ENCODE data around the gene VCP. TPM values are rescaled to one million over a fixed set of nuclear protein-coding genes. Genes with fewer than 3 reads are reported as not detected.

VCP gene
- polyA plus RNA-seq, 1 donor = 172 TPM

DNA sequence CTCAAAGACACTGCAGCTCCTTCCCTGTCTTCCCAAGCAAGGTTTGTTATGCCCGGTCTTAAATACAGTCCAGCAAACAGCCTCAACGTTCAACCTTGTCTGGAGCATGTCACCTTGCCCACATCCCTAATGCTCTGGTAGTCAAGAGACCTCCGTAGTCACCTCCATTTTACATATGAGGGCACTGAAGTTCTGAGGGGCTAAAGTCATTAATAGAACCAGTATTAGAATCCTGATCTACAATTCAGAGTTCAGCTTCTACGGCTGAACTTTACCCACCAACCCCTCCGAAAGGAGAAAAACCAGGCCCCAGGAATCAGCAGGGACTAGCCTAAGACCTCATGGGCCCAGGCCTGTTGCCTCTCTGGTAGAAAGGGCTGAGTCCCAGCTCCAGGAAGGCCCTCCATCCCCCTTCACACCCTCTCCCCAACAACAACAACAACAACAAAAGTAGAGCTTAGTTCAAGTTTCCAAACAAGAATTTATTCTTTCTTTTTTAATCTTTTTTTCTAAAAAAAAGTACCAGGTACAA lies 31.3 kb upstream of the VCP start:
- no peak for DNase-seq (ENCODE audit: low read depth)

DNA sequence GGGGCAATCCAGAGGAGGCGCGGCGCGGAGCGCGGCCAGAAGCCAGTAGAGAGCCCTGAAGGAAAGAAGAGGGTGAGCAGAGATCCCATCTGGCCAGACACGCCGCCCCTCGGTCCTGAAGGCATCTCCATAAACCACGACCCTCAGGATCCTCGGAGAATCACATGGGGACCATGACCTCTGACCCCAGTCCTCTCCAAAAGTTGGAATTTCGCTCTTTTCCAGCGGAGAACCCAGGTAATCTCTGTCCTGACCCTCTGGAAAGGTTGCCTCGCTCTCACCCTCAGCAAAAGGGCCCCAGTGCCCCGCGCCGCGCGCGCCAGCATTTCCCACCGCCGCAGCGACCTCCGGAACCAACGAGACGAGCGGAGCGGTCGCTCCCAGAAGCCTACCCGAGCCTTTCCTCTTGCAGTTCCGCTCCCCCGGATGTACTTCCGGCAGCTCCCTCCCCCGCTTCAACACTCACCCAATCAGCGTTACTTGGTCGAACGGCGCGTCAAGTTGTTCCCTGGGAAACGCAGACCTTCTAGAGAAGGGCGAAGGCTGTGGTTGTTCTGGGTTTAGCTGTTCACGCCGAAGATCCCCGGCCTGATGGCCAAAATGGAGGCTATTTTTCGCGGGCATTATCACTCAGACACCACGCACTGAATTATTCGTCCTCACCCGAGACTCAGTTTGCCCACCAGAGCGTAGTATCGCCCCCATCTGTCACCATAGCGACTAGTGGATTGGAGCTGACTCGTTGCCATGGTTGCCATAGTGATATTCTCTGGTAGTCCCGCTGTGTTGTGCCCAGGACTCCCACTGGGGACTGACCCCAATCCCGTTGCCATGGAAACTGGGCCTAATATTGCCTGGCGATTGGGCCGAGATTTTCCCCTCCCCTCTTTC lies 30.6 kb upstream of the VCP start, which contains the start of gene STOML2:
Gene STOML2 (minus strand): TSS at position 363 of the 891 bp plus-strand sequence. CDS start 37 bp downstream, at position 326.
- DNase-seq (ENCODE audit: low read depth) = peak; percentile 88

DNA sequence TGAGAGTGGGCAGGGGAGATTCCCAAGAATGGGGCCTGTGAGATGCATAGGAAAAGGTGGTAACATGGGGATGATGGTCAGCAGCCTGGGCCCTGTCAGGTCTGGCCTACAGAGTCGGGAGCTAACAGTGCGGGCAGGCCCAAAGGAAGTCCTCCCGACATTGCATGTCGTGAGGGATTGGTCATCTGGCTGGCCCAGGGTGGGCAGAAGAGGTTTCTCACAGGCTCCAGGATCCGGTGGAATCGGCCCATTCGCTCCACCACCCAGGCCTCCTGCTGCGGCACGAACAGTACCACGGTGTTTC lies 30.0 kb upstream of the VCP start:
- no peak for DNase-seq (ENCODE audit: low read depth)

DNA sequence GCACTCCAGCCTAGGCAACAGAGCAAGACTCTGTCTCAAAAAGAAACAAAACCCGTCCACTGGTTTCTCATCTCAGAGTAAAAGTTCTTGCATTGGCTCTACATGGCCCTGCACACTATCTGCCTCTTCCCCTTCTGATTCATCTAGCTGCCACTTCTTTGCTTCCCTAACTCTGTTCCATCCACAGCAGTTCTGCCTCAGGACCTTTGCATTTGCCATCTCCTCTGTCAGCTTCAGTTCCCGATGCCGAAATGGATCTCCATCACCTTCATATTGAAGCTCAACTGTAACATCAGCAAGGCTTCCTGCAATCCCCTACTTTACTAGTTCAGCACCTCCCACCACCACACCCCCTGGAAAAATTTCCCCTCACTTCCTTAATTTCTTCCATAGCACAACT lies 25.1 kb upstream of the VCP start:
- DNase-seq (ENCODE audit: low read depth) = no peak

DNA sequence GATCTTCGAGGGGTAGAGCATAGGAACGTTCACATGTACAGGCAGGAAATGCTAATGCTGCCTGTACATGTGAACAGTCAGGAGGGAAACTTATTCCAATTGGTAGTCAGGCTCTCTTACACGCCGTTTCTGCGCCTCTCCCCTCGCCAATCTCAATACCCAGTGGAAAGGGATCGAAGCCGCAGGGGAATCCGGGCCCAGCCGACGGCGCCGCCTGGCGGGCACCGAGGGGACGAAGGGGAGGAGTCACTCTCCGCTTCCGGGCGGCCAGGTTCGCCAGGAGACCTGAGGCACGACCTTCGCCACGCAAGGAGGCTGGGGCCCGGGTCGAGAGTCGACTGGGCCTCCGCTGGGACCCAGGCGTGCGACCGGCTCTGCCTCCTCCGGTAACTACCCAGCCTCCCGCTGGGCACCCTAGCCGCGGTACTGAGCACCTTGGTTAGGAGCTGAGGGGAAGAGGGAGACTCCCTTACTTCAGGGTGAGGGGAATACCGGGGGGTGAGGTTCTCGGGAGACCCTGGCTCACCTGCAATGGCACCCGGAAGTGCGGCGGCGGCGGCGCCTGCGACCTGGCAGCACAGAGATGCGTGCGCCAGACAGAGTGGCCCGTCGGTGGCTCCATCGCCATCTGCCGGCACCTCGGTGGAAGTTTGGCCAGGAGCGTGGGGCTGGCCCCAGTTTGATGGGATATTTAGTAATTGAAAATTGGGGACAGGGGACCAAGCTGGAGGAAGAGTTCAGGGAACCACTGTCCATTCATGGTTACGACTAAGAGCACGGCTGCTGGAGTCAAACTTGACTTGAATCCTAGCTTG lies 23.8 kb upstream of the VCP start, which contains the start of gene PIGO:
Gene PIGO (minus strand): TSS at position 557 of the 815 bp plus-strand sequence. CDS start 1,026 bp downstream, outside the sequence.
- no peak for DNase-seq (ENCODE audit: low read depth)

DNA sequence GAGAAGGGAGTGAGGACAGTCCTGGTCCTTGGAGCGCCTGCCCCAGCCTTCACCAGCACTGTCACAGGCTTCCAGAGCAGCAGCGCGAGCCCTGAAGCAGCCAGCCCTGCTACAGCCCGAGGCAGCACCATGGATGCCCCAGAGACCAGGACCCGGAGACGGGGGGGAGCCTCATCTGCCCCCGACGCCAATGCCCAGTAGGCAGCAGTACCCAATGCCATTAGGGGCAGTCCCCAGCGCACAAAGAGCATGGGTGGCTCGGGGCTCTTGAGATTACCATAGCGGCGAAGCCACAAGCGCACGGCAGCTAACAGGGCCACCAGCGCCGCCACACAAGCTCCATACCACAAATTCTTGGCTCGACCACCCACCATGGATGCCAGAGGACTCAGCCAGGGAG lies 19.1 kb upstream of the VCP start:
- DNase-seq (ENCODE audit: low read depth) = no peak

DNA sequence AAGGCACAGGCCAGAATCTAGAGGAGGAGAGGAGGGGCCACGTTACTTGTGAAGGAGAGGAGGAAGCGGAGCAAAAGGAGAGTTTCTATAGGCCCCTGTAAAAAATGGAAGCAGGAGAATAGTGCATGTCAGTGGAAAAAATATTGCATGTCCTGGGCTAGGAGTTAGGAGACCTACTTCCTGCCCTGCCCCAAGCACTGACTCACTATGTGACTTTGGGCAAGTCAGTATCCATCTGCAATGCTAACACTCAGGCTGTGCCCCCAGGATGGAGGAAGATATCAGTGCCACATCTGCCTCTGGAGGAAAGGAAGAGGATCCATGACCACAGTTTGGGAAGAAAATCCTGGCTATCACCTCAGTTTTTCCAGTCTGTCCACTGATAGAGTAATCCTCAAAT lies 17.0 kb upstream of the VCP start:
- no peak for DNase-seq (ENCODE audit: low read depth)

DNA sequence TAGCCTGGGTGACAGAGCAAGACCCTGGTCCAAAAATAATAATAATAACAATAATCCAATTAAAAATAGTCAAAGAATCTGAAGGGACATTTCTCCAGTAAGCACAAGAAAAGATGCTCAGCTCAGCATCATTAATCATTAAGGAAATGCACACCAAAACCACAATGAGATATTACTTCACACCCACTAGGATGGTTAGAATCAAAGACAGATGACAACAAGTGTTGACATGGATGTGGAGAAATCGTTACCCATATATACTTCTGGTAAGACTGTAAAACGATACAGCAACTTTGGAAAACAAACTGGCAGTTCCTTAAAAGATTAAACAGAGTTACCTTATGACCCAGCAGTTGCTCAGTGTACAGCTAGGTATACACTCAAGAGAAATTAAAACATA lies 12.7 kb upstream of the VCP start:
- DNase-seq (ENCODE audit: low read depth) = no peak

DNA sequence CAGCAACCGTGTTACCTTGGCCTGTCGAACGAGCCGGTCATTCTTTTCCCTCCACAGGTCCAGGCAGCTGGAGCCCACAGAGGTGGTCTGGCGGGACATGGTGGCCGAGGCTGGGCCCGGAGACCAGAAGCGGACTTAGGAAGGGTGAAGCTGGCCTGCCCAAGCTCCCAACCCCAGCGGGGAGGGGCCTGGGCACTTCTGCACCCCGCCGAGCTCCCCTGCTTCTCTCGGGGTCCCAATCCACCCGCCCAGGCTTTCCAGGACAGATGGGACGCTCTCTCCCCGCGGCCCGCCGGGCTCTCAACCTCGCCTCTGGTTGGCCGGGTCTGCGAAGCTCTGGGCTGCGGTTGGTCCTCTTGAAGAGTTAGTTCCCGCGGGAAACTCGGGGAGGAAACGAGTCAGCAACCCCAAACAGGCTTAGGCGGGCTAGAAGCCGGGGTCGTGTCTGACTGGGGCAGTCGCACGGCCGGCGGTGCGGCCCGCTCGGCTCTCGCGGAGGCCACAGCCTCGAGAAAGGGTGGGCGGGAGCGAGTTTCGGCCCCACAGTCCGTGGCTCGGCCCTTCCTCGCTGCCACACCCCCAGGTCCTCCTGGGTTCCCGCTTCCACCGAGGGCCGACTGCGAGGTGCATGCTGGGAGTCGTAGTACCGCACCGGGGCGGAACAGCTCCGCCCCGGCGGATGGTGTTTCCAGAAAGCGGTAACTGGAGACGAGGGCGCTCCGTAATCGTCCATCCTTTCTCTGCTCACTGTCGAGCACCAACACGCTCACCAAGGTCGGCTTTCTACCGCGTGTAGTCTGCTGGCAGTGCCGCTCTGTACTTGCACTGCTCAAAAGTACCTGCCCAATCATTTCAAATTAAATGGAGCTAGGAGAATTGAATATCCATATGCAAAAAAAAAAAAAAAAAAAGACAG lies 7.3 kb upstream of the VCP start, which contains the start of gene FANCG:
Gene FANCG (minus strand): TSS at position 517 of the 916 bp plus-strand sequence. CDS start 418 bp downstream, at position 99.
- peak; percentile 82 for DNase-seq (ENCODE audit: low read depth)

DNA sequence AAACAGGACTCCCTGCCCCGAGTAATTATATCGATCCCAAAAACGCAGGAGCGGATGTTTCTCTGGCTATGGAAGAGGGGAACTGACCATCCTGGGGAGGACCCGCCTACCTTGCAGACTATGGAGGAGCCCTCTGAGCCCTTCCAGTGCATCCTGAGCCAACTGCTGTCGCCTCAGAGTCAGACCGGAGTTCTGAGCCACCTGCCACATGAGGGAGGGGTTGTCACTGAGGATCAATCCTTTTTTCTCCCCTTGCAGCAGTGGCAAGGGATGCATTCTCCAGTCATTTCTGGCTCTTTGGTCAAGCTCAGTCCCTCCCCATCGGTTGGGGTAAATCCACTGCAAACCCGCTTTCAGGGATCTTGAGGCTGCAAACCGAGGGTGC lies 6.6 kb upstream of the VCP start:
- no peak for DNase-seq (ENCODE audit: low read depth)

DNA sequence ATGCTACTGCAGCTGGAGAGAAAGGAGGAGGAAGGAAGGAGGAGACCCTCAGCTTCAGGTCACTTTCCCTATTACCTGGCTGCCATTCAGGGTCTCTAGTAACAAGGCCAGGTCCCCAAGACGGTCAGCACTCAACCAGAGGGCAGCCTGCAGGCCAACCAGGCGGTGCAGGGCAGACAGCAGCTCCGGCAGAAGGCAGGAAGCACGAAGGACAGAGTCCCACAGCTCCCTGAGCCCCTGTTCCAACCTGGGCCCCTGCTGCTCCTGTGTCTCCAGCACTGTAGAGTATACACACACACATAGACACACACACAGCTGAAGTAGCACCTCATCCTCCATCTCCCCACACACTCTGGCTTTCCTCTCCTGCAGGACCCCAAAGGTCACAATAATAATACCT lies 5.6 kb upstream of the VCP start:
- DNase-seq (ENCODE audit: low read depth) = no peak

DNA sequence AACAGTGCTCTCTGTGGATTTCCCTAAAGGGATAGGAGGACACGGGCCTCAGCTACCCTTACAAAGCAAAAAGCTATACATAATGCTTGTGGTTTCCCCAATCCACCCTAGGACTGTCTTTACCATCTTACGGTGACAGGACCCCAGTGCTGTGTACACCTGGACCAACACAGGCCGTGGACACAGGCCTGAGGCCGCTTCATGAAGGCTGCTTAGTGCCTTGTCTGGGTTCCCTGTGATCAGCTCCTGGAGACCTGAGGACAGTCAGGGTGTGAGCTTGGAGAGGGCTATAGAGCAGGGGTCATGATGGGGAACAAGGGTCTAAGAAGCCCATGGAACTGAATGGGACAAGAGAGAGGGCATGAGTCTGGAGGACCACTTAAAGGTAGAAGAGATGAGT lies 4.4 kb upstream of the VCP start:
- DNase-seq (ENCODE audit: low read depth) = no peak

DNA sequence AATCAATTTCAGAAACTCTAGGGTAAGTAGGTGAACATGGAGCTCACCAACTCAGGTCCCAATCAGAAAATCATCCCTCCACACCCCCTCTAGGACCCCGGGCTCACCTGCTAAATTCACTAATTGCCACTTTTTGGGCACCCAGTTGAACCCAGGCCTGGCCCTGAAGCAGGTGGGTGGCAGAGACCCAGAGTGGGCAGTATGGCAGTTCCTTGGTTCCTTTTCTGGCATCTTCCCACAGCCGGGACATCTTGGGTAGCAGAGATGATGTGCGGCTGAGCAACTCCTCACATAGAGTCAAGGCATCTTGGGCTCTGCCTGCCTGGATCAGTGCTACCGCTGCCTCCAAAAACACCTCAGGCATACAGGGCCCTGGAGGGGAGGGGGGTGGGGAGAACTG lies 2.9 kb upstream of the VCP start:
- no peak for DNase-seq (ENCODE audit: low read depth)

DNA sequence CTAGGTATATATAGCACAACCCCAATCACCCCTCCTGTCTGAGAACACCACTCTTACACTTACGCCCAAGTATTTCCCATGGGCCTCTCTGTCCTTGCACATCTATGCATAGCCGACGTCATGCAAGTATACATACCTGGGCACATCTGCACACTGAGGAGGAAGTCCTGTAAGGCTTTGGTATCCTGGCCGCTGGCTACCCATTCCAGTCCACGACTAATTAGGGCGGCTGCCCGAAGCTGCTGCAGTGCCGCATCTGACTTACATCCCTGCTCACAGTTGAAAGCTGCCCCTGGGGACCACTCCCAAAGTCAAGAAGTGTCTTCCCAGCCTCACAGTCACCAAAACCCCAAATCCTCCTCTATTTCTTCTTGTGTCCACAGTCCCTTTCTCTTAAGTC lies 2.4 kb upstream of the VCP start:
- DNase-seq (ENCODE audit: low read depth) = no peak

DNA sequence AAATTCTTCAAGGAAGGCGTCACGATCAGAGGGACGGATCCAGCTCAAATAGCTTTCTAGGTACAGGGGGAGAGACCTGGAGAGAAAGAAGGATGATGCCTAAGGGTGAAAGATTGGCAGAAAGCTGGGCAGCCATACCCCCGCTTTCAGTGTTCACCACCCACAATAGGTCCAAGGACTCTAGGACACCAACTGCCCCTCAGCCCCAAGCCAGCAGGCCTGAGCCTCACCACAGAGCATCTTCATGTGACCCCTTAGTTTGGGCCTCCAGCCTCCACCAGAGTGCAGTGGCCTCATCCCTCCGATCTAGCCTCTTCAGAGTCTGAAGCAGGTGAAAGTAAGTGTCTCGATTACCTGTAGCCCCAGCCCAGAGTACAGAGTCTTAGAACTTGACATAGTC lies 1.7 kb upstream of the VCP start:
- no peak for DNase-seq (ENCODE audit: low read depth)

DNA sequence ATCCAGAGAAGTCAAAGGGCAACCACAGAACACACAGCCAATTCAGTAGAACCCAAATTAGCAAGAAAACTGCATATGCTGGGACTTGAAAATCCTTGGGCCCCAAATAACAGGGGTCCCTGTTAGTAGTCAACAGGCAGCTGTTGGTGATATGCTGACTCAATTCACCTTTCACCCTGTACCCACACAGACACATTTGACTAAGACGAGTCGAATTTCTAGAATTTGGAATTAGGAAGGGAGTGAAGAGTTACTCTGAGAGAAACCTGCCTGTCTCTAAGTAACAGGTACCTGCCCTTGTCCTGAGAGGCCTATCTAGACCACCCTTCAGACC lies 821 bp upstream of the VCP start:
- DNase-seq (ENCODE audit: low read depth) = no peak

DNA sequence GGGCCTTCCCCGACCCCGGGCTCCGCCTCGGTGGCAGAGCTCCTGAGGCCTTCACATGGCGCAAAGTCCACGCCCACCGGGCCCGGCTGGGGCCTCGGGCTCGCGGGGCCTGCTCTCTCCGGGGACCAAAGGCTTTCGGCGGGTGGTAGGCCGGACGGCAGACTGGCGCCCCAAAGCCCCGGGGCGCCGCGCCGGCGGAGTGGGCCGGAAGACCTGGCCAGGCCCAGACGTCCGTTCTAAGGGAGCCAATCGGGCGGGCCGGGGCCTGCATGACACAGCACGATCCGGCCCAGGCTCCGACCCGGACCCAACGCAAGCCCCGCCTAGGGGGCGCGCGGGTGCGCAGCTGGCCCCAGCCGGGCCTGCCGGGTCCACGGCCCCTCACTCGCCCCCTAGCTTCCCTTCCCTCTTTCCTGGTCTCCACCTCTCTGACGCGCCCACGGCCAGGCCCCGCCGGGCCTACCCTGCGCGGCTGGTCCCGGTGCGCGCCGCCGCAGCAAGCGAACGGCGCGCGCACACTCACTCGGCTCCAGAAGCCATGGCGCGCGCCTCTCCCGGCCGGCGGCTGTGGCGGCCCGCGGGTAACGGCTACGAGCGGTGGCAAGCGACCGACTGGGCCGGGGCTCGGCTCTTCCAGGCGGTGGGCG lies 488 bp downstream of the VCP start:
- no peak for DNase-seq (ENCODE audit: low read depth)

DNA sequence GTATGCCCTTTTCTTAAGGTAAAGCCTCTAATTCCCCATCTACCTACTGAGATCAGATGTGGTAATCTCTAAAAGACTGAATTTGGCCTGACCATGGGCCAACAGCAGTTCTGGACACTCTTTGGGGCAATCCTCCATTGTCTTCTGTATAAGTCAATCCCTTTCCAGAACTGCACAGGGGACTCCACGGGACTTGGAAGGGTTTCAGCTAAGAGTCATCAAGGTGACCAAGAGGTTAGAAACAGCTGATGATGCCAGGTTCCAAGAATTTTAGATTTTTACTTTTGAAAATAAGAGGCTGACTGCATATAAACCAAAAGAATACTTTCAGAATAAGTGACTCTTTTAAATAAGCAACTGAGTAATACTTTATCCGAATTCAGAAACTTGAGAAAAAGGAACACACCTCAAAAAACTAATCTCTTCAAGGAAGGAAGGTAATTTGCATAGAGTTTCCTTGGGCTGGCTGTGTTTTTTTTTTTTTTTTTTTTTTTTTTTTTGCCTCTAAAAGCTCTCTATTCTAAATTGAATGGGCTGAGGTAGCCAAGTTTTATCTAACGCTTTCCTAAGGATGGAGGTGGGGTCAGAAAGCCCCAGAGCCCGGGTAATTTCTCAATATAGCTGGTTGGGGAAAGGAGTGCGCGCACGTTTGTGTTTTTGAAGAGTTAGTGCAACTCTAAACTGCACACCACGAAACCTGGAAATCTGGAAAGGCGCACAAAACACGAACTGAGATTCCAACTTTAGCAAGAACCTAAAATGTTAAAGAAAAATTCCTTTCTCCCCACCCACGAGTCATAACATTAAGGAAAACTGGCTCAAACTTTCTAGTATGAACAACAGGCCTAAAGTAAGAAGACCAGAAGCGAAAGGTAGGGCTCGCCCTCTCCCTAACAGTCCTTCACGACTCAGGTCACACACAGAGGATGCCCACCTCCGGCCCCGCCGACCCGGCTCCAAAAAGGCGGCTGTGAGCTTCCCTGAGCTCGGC lies 1.3 kb downstream of the VCP start:
- DNase-seq (ENCODE audit: low read depth) = no peak

DNA sequence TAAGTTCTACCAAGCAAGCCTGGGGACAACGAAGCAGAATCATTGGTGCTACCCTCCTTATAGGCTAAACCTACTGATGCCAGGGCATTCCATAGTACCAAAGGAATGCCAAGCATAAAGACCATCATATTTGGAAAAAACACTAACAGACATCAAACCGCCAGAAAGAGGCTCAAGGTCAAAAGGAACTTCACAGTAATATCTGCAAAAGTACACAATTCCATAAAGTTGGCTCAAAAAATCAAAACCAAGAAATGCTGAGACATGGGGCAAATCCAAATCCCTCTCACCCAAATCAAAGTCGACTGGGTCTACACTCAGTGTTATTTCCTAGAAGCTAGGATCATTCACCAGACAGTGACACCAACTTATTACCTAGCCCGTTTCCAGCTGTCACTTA lies 3.4 kb downstream of the VCP start:
- DNase-seq (ENCODE audit: low read depth) = no peak

DNA sequence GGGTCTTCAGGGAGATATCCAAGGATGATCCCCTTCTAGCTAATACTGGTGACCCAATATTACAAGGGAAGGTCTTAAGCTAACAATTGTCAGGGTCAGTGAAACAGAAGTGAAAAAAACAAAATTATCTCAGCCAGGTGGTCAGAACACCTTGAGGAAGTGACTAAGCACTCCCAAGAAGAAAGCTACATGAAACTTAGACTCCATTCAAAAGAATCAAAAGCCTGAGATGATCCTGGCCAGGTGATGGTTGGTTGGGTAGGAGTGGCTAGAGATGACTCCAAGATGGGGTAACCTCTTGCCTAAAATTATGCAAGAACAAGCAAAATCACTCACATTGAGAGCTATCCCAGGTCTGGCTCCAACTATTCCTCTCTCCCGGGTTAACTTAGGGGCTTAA lies 5.4 kb downstream of the VCP start:
- no peak for DNase-seq (ENCODE audit: low read depth)

Measured in forelimb muscle (tissue), 1 donor.